Tibial artery (tissue), 4 donors: ENCODE results near the gene SLC16A11.

Source experiments
- DNase-seq, 2 donors: peaks; one replicate each; pipeline ENCODE4 v3.0.0-alpha.2; 2019
- H3K27ac ChIP-seq, 2 donors: fragments of 200-600 bp; sonication (generic) in 1 of 2; 1 replicate in 1 of 2; 2 replicates in 1 of 2; pipeline ENCODE4 v1.5.1; 2018 to 2019; ENCODE audit warnings: mild to moderate bottlenecking in 1 of 2
- H3K27me3 ChIP-seq, 2 donors: fragments of 200-600 bp; sonication (generic) in 1 of 2; one replicate each; pipeline versions ENCODE4 v1.5.1 to v1.6.0; 2016 to 2019
- H3K36me3 ChIP-seq, 3 donors: fragments of 200-600 bp; sonication (generic) in 2 of 3; one replicate each; pipeline ENCODE4 v1.5.1; 2016 to 2019; ENCODE audit warnings: mild to moderate bottlenecking in 2 of 3
- H3K4me1 ChIP-seq, 4 donors: fragments of 200-600 bp; sonication (generic) in 2 of 4; 1 replicate in 3 of 4; 2 replicates in 1 of 4; pipeline ENCODE4 v1.5.1; 2016 to 2019
- H3K4me3 ChIP-seq, 2 donors: fragments of 200-600 bp; sonication (generic) in 1 of 2; 1 replicate in 1 of 2; 2 replicates in 1 of 2; pipeline ENCODE4 v1.5.1; 2018 to 2019; ENCODE audit warnings: mild to moderate bottlenecking in 2 of 2
- H3K9me3 ChIP-seq, 3 donors: fragments of 200-600 bp; sonication (generic) in 1 of 3; one replicate each; pipeline ENCODE4 v1.5.1; 2016 to 2019
- CTCF ChIP-seq, 2 experiments: fragments of 200-600 bp in 1 of 2; fragments of 450-650 bp in 1 of 2; IDR thresholded peaks; one replicate each; pipeline ENCODE4 v1.5.1; 2017 to 2019; ENCODE audit warnings: antibody characterized with exemption in 2 of 2, mild to moderate bottlenecking in 1 of 2, moderate library complexity in 1 of 2
- intact Hi-C: fragments of 100-400 bp; cut with DNase I; formaldehyde crosslinking; loops from one replicate; pipeline ENCODE4 v1.15.0; 2023; ENCODE audit warnings: low total_unique reads

Gene SLC16A11

GRCh38 chr17:7005716-7006115 lies 38.2 kb downstream of the SLC16A11 start:
- intact Hi-C loops, result loop anchor here (10.0 kb wide), 1 partner anchor 341 kb away; no protein-coding TSS in a partner anchor
- Histone ChIP-seq H3K4me3 (no peak overlapping the region), H3K27me3 (no peaks in the 10 kb centered on the region), H3K36me3 (peaks cover 24 to 47% (median 26%) of the 10 kb centered on the region in 3 donors), H3K27ac (no peak overlapping the region), H3K4me1 (peaks cover 0 to 15% (median 11%) of the 10 kb centered on the region in 4 donors), H3K9me3 (no peaks in the 10 kb centered on the region)
- TF ChIP-seq CTCF (IDR thresholded peaks at IDR 0.05), result no peak
- no peak for DNase-seq

GRCh38 chr17:7004398-7005253 lies 39.3 kb downstream of the SLC16A11 start:
- peaks cover 24 to 58% (median 33%) of the 10 kb centered on the region in 3 donors for H3K36me3 ChIP-seq

GRCh38 chr17:7003745-7004144 lies 40.1 kb downstream of the SLC16A11 start:
- Histone ChIP-seq H3K36me3 (peaks cover 24 to 67% (median 42%) of the 10 kb centered on the region in 3 donors), H3K4me1 (no peaks in the 10 kb centered on the region)

More at GRCh38 chr17:7004398-7005253, 39.3 kb downstream of the SLC16A11 start:
- Histone ChIP-seq H3K27me3 (no peaks in the 10 kb centered on the region), H3K9me3 (no peaks in the 10 kb centered on the region), H3K4me1 (peaks cover 0 to 4% (median 2%) of the 10 kb centered on the region in 4 donors), H3K4me3 (no peak overlapping the region), H3K27ac (no peak overlapping the region)
- TF ChIP-seq CTCF (IDR thresholded peaks at IDR 0.05), result peak; percentile 66 to 70
- no peak for DNase-seq
- intact Hi-C loops, result loop anchor here (5.0 to 10.0 kb wide), 2 partner anchors 87 to 340 kb away; no protein-coding TSS in a partner anchor

GRCh38 chr17:7002288-7003047 lies 41.4 kb downstream of the SLC16A11 start:
- Histone ChIP-seq H3K4me1 (no peaks in the 10 kb centered on the region), H3K27me3 (no peaks in the 10 kb centered on the region), H3K4me3 (no peak overlapping the region), H3K9me3 (no peaks in the 10 kb centered on the region), H3K36me3 (peaks cover 24 to 71% (median 50%) of the 10 kb centered on the region in 3 donors), H3K27ac (no peak overlapping the region)
- TF ChIP-seq CTCF (IDR thresholded peaks at IDR 0.05), result no peak
- DNase-seq, result no peak
- intact Hi-C loops, result loop anchor here (5.0 to 10.0 kb wide), 2 partner anchors 85 to 338 kb away; no protein-coding TSS in a partner anchor

More at GRCh38 chr17:7003745-7004144, 40.1 kb downstream of the SLC16A11 start:
- H3K27me3 ChIP-seq, result no peaks in the 10 kb centered on the region
- no peak for TF ChIP-seq CTCF (IDR thresholded peaks at IDR 0.05)
- H3K27ac ChIP-seq, result no peak overlapping the region
- no peak overlapping the region for H3K4me3 ChIP-seq
- DNase-seq, result no peak
- intact Hi-C loops, result loop anchor here (5.0 to 10.0 kb wide), 2 partner anchors 86 to 339 kb away; no protein-coding TSS in a partner anchor
- no peaks in the 10 kb centered on the region for H3K9me3 ChIP-seq

GRCh38 chr17:7001318-7001961 lies 42.5 kb downstream of the SLC16A11 start:
- no peak overlapping the region for H3K4me3 ChIP-seq
- intact Hi-C loops, result loop anchor here (5.0 to 10.0 kb wide), 2 partner anchors 84 to 337 kb away; no protein-coding TSS in a partner anchor
- TF ChIP-seq CTCF (IDR thresholded peaks at IDR 0.05), result peak; percentile 22 to 31
- H3K27me3 ChIP-seq, result peaks cover 0 to 3% of the 10 kb centered on the region in 2 donors
- H3K36me3 ChIP-seq, result peaks cover 24 to 66% (median 57%) of the 10 kb centered on the region in 3 donors
- no peak for DNase-seq
- H3K27ac ChIP-seq, result no peak overlapping the region
- H3K4me1 ChIP-seq, result peaks cover 0 to 2% (median under 1%) of the 10 kb centered on the region in 4 donors
- H3K9me3 ChIP-seq, result no peaks in the 10 kb centered on the region
